IMR-90 (cell line): Measurements from ENCODE around the gene CSKMT.

Experiments used
- MXI1 ChIP-seq: IDR thresholded peaks from 2 replicates; pipeline ENCODE4 v1.6.1; 2012; ENCODE audit warnings: low read depth, mild to moderate bottlenecking, low read length, moderate library complexity, borderline replicate concordance
- POLR2A ChIP-seq: IDR thresholded peaks from 2 replicates; pipeline ENCODE4 v1.6.1; 2012; ENCODE audit warnings: mild to moderate bottlenecking, low read depth, low read length
- SMC3 ChIP-seq: fragments of 150-350 bp; IDR thresholded peaks from 2 replicates; pipeline ENCODE4 v1.6.1; 2016; ENCODE audit warnings: low read depth, mild to moderate bottlenecking, antibody characterized with exemption, low read length, moderate library complexity
- TF ChIP-seq, protein P1 (sequence below): conservative IDR thresholded peaks from 2 replicates; pipeline ENCODE4 v1.5.1; 2012; ENCODE audit warnings: mild to moderate bottlenecking, low read depth, low read length, improper control_type of control experiment
- TF ChIP-seq, protein P2 (sequence below): fragments of 150-350 bp; IDR thresholded peaks from 2 replicates; pipeline ENCODE4 v1.6.1; 2017; ENCODE audit warnings: mild to moderate bottlenecking, antibody characterized with exemption, low read length, low read depth

DNA sequence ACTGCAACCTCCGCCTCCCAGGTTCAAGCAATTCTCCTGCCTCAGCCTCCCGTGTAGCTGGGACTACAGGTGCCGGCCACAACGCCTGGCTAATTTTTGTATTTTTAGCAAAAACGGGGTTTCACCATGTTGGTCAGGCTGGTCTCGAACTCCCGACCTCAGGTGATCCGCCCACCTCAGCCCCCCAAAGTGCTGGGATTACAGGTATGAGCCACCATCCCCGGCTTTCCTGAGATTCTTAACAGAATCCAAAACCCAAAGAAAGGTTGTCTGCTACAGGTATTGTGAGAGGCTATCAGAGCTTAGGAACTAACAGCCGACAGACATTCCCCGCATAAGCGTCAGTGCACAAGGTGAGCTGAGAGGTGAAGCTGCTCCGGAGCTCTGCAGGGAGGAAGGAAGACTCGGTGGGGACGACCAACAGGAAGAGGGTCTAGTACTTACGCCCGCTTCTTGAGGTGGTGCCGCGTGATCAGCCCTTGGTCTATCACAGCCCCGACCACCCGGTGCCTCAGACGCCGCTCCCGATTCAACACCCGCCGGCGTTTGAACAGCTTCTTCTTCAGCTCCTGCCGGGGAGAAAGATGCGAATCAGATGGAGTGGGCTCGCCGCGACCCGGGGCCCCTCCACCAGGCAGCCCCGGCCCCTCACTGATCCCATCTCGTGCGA lies 572 bp upstream of the CSKMT start:
- TF ChIP-seq, protein P1, sequence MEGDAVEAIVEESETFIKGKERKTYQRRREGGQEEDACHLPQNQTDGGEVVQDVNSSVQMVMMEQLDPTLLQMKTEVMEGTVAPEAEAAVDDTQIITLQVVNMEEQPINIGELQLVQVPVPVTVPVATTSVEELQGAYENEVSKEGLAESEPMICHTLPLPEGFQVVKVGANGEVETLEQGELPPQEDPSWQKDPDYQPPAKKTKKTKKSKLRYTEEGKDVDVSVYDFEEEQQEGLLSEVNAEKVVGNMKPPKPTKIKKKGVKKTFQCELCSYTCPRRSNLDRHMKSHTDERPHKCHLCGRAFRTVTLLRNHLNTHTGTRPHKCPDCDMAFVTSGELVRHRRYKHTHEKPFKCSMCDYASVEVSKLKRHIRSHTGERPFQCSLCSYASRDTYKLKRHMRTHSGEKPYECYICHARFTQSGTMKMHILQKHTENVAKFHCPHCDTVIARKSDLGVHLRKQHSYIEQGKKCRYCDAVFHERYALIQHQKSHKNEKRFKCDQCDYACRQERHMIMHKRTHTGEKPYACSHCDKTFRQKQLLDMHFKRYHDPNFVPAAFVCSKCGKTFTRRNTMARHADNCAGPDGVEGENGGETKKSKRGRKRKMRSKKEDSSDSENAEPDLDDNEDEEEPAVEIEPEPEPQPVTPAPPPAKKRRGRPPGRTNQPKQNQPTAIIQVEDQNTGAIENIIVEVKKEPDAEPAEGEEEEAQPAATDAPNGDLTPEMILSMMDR = no peak
- TF ChIP-seq POLR2A (no peak), MXI1 (no peak), SMC3 (no peak)
- TF ChIP-seq, protein P2, sequence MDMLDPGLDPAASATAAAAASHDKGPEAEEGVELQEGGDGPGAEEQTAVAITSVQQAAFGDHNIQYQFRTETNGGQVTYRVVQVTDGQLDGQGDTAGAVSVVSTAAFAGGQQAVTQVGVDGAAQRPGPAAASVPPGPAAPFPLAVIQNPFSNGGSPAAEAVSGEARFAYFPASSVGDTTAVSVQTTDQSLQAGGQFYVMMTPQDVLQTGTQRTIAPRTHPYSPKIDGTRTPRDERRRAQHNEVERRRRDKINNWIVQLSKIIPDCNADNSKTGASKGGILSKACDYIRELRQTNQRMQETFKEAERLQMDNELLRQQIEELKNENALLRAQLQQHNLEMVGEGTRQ = no peak
